ENCODE measurements around the gene ZNF212. TPM values are rescaled to one million over a fixed set of nuclear protein-coding genes. Genes with fewer than 3 reads are reported as not detected.
A peak's percentile ranks its signal among the peaks of the same experiment; 100 is the strongest.

The ZNF212 gene
- total and polyA plus RNA-seq, 9 of the 15 experiments (the other 6 are each of a cell fraction or from before 2014, with no cell fraction given): 1.8 to 21.4 (median 7.2) TPM

DNA sequence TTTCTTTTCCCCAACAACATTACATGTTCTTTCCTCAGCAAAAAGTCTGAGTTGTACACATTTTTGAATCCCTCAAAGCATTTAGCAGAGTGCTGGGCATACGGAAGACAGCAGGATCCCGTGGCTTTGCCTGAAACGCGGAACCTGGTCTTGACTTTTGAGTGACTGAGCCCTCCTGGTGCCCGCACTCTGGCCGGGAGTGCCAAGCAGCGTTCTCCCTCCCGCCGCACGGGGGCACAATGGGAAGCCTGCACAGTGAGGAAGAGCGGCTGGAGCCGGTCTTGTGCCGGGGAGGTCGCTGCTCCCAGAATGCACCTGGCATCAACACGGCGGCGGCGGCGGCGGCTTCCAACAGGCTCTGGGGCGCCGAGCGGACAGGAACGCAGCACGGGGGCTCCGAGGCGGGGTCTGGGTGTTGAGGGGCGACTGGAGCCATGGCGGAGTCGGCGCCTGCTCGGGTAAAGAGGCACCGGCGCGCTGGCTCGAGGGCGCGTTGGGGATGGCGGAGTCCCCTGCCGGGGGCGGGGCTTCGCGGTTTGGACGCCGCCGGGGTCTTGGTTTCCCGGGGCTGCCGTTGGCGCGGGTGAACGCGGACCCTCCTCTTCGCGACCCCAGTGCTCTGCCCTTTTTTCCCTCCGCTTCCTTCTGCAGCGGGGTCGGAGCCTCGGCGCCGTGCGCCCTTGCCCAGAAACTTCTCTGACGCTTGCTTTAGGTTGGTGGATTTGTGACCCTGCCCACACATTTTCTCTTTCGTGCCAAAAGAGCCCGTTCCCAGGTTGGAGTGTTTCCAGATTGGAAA lies at the start of gene ZNF212 (continued):
- TF ChIP-seq, protein P1, sequence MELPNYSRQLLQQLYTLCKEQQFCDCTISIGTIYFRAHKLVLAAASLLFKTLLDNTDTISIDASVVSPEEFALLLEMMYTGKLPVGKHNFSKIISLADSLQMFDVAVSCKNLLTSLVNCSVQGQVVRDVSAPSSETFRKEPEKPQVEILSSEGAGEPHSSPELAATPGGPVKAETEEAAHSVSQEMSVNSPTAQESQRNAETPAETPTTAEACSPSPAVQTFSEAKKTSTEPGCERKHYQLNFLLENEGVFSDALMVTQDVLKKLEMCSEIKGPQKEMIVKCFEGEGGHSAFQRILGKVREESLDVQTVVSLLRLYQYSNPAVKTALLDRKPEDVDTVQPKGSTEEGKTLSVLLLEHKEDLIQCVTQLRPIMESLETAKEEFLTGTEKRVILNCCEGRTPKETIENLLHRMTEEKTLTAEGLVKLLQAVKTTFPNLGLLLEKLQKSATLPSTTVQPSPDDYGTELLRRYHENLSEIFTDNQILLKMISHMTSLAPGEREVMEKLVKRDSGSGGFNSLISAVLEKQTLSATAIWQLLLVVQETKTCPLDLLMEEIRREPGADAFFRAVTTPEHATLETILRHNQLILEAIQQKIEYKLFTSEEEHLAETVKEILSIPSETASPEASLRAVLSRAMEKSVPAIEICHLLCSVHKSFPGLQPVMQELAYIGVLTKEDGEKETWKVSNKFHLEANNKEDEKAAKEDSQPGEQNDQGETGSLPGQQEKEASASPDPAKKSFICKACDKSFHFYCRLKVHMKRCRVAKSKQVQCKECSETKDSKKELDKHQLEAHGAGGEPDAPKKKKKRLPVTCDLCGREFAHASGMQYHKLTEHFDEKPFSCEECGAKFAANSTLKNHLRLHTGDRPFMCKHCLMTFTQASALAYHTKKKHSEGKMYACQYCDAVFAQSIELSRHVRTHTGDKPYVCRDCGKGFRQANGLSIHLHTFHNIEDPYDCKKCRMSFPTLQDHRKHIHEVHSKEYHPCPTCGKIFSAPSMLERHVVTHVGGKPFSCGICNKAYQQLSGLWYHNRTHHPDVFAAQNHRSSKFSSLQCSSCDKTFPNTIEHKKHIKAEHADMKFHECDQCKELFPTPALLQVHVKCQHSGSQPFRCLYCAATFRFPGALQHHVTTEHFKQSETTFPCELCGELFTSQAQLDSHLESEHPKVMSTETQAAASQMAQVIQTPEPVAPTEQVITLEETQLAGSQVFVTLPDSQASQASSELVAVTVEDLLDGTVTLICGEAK (IDR thresholded peaks at IDR 0.05): peak; percentile 33
- TF ChIP-seq, protein P1 (CRISPR knock-in tag; IDR thresholded peaks at IDR 0.05): no peak
- TF ChIP-seq DACH1 (IDR thresholded peaks at IDR 0.05; ENCODE audit: partially characterized antibody) (no peak), U2AF1 (optimal IDR thresholded peaks at IDR 0.05; ENCODE audit: low read depth, low read length) (peak; percentile 82), CAMTA2 (CRISPR knock-in tag; conservative IDR thresholded peaks at IDR 0.05) (0 out of 2 replicates have a peak, but pooled peaks have one; percentile 50), ZBTB8A (IDR thresholded peaks at IDR 0.05; ENCODE audit: partially characterized antibody) (no peak), RFX1 (IDR thresholded peaks at IDR 0.05) (no peak), ZNF583 (CRISPR knock-in tag; IDR thresholded peaks at IDR 0.05) (peak; percentile 76; the same call in 1 of the 2 replicates), MEF2A (IDR thresholded peaks at IDR 0.05; ENCODE audit: control insufficient read depth, low read depth, low read length) (0 out of 2 replicates have a peak, but pooled peaks have one; percentile 2), ZNF217 (CRISPR knock-in tag; IDR thresholded peaks at IDR 0.05) (no peak)
- TF ChIP-seq, protein P2, sequence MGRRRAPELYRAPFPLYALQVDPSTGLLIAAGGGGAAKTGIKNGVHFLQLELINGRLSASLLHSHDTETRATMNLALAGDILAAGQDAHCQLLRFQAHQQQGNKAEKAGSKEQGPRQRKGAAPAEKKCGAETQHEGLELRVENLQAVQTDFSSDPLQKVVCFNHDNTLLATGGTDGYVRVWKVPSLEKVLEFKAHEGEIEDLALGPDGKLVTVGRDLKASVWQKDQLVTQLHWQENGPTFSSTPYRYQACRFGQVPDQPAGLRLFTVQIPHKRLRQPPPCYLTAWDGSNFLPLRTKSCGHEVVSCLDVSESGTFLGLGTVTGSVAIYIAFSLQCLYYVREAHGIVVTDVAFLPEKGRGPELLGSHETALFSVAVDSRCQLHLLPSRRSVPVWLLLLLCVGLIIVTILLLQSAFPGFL (CRISPR knock-in tag; IDR thresholded peaks at IDR 0.05): no peak
- TF ChIP-seq, protein P3, sequence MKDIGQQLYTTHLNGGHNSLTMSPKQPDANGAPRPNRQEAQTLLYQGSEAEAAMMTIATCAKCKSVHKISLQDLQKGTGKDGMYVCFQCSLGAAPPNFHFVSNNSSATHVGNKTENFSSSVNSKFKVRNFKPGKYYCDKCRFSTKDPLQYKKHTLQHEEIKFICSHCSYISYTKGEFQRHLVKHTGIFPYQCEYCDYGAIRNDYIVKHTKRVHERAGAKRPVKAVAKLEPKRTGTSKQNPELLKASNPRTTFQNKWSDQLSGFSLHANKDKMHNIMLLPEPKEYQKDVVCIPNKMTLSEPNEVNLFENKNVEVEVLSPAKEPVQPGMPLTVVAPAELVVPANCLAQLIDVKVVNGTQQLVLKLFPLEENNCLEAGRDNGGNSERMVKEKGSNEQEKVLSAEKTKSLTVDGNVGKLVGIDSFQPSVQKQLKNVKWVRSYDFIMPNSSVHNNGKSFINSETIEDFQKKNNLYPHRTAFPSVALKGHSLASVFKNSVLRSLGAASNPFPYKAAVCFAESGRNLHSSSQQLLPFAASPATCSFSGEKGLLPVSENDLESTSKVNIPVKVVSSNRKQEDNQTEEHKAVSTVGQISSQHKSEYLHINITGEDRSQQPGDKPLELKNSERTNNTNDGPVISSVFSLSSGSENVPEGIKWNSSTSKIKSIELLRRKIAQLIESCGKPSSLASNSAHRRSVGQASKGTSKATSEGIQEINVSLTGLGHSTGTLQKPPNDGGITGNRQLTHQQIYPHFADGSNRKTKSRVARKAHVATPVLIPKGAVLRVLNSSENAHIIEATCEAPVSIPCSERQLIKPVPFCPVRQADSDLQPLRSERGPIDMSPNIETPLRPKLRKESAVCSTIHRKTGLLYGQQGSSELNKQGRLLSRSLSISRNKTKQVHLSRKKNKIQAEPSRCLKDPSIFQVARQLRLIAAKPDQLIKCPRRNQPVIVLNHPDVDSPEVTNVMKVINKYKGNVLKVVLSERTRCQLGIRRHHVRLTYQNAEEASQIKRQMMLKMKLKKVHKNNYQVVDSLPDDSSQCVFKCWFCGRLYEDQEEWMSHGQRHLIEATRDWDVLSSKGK (CRISPR knock-in tag; IDR thresholded peaks at IDR 0.05): no peak
- TF ChIP-seq, protein P4, sequence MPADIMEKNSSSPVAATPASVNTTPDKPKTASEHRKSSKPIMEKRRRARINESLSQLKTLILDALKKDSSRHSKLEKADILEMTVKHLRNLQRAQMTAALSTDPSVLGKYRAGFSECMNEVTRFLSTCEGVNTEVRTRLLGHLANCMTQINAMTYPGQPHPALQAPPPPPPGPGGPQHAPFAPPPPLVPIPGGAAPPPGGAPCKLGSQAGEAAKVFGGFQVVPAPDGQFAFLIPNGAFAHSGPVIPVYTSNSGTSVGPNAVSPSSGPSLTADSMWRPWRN (IDR thresholded peaks at IDR 0.05; ENCODE audit: low read depth): no peak

All from K562 (cell line).